NCI-H524 (cell line): ENCODE measurements around the gene LECT2.

Experiments used
- DNase-seq, 2 experiments: peaks; one replicate each; lab custom pipeline; 2025; lab: John Stamatoyannopoulos, UW

Gene LECT2

GRCh38 chr5:135954899-135955298 lies at the start of gene LECT2:
Gene LECT2 (minus strand): TSS chr5:135954983. CDS start chr5:135954833, 150 bp downstream.
- no peak for DNase-seq

GRCh38 chr5:136004436-136004835 lies 49.7 kb upstream of the LECT2 start:
- no peak for DNase-seq

GRCh38 chr5:136001466-136001981 lies 46.7 kb upstream of the LECT2 start:
- DNase-seq, result no peak

- DNase-seq, result no peak
These were observed 46.1 kb upstream of the LECT2 start for GRCh38 chr5:136000932-136001331.

- DNase-seq, result no peak
These were observed 45.4 kb upstream of the LECT2 start for GRCh38 chr5:136000147-136000546.

GRCh38 chr5:135999406-136000139 lies 44.8 kb upstream of the LECT2 start:
- DNase-seq, result no peak

- DNase-seq, result no peak
These were observed 44.1 kb upstream of the LECT2 start for GRCh38 chr5:135998889-135999288.

GRCh38 chr5:135997673-135998335 lies 43.0 kb upstream of the LECT2 start:
- DNase-seq, result no peak

GRCh38 chr5:135996611-135997010 lies 41.8 kb upstream of the LECT2 start:
- no peak for DNase-seq

- no peak for DNase-seq
These were observed 41.2 kb upstream of the LECT2 start for GRCh38 chr5:135995976-135996375.

- no peak for DNase-seq
These were observed 39.3 kb upstream of the LECT2 start for GRCh38 chr5:135993880-135994636.

GRCh38 chr5:135993335-135993879 lies 38.6 kb upstream of the LECT2 start:
- no peak for DNase-seq

- peak in 1 of 2 experiments; percentile 13 for DNase-seq
These were observed 36.6 kb upstream of the LECT2 start for GRCh38 chr5:135991429-135991828.

- peak; percentile 55 to 81 for DNase-seq
These were observed 35.9 kb upstream of the LECT2 start for GRCh38 chr5:135990528-135991255.

- no peak for DNase-seq
These were observed 34.9 kb upstream of the LECT2 start for GRCh38 chr5:135989686-135990085.

- no peak for DNase-seq
These were observed 33.8 kb upstream of the LECT2 start for GRCh38 chr5:135988546-135988945.

- DNase-seq, result no peak
These were observed 32.2 kb upstream of the LECT2 start for GRCh38 chr5:135986891-135987401.

GRCh38 chr5:135986401-135986800 lies 31.6 kb upstream of the LECT2 start:
- no peak for DNase-seq

GRCh38 chr5:135985951-135986350 lies 31.2 kb upstream of the LECT2 start:
- DNase-seq, result no peak

- DNase-seq, result no peak
These were observed 25.8 kb upstream of the LECT2 start for GRCh38 chr5:135980620-135981019.

- no peak for DNase-seq
These were observed 24.7 kb upstream of the LECT2 start for GRCh38 chr5:135979510-135979909.
